WERI-Rb-1 (cell line): ENCODE measurements around the gene DGKB.

Experiments used
- DNase-seq: peaks from one replicate; pipeline ENCODE4 v3.0.0-alpha.2; 2020
- H3K27ac ChIP-seq: fragments of 250-450 bp; sonication (Bioruptor Pico); 2 replicates; pipeline ENCODE4 v1.5.1; 2020; ENCODE audit warnings: mild to moderate bottlenecking, moderate library complexity
- H3K27me3 ChIP-seq: fragments of 250-450 bp; sonication (Bioruptor Pico); 2 replicates; pipeline ENCODE4 v1.5.1; 2021; ENCODE audit warnings: mild to moderate bottlenecking, low read depth, moderate library complexity; ENCODE audit not compliant: insufficient read depth, severe bottlenecking
- H3K36me3 ChIP-seq: fragments of 250-450 bp; sonication (Bioruptor Pico); 2 replicates; pipeline ENCODE4 v1.5.1; 2020; ENCODE audit warnings: mild to moderate bottlenecking, moderate library complexity
- H3K4me3 ChIP-seq: 2 replicates; pipeline ENCODE4 v1.5.1; 2011; ENCODE audit warnings: low read depth, mild to moderate bottlenecking, control low read depth, low read length
- H3K9me3 ChIP-seq: fragments of 250-450 bp; sonication (Bioruptor Pico); 2 replicates; pipeline ENCODE4 v1.5.1; 2021; ENCODE audit warnings: mild to moderate bottlenecking, moderate library complexity; ENCODE audit not compliant: severe bottlenecking
- TF ChIP-seq, protein P1 (sequence below): IDR thresholded peaks from 2 replicates; pipeline ENCODE4 v1.5.1; 2011; ENCODE audit warnings: low read depth, mild to moderate bottlenecking, control low read depth, inconsistent platforms, low read length

The DGKB gene

DNA sequence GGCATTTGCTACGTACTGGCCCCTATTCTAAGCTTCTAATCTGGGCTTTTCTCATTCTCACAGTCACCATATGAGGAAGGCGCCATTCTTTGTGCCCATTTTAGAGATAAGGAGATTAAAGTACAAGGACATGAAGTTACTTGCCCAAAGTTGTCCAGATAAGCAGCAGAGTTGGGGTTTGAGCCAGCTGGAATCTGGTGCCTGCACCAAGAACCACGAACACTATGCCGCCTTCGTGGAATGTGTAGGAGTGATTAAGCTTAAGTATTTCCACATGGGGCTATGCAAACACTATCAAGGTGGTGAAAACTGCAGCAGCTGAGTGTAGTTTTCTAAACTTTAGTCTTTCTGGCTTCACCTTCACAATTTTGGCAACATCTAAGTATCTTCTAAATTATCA, 570.4 kb downstream of the DGKB start:
- no peak overlapping the region for H3K4me3 ChIP-seq
- H3K27me3 ChIP-seq = no peaks in the 10 kb centered on the region
- H3K27ac ChIP-seq = no peak overlapping the region
- TF ChIP-seq, protein P1, sequence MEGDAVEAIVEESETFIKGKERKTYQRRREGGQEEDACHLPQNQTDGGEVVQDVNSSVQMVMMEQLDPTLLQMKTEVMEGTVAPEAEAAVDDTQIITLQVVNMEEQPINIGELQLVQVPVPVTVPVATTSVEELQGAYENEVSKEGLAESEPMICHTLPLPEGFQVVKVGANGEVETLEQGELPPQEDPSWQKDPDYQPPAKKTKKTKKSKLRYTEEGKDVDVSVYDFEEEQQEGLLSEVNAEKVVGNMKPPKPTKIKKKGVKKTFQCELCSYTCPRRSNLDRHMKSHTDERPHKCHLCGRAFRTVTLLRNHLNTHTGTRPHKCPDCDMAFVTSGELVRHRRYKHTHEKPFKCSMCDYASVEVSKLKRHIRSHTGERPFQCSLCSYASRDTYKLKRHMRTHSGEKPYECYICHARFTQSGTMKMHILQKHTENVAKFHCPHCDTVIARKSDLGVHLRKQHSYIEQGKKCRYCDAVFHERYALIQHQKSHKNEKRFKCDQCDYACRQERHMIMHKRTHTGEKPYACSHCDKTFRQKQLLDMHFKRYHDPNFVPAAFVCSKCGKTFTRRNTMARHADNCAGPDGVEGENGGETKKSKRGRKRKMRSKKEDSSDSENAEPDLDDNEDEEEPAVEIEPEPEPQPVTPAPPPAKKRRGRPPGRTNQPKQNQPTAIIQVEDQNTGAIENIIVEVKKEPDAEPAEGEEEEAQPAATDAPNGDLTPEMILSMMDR = no peak
- H3K9me3 ChIP-seq = no peaks in the 10 kb centered on the region
- DNase-seq = no peak
- H3K36me3 ChIP-seq = no peaks in the 10 kb centered on the region

DNA sequence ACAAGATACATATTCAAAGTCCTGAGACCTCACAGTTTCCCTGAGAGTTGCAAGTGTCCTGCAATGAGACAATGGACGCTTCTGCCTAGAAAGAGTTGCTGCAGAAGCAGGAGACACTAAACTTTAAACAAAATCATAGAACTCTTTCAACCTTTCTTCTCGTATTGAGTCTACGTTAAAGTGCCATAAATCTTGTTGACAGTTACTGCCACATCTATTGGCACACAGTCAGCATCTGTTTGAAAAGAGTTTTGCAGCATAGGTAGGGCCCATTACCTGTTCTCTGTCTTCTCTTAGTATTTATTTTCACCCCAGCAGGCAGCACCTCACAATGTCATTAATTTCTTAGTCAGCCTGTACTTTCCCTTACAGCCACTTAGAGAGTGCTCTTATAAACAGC, 577.8 kb downstream of the DGKB start:
- Histone ChIP-seq H3K9me3 (no peaks in the 10 kb centered on the region), H3K4me3 (no peak overlapping the region), H3K27ac (no peak overlapping the region), H3K36me3 (no peaks in the 10 kb centered on the region), H3K27me3 (no peaks in the 10 kb centered on the region)
- DNase-seq = no peak
- TF ChIP-seq, protein P1 = no peak

DNA sequence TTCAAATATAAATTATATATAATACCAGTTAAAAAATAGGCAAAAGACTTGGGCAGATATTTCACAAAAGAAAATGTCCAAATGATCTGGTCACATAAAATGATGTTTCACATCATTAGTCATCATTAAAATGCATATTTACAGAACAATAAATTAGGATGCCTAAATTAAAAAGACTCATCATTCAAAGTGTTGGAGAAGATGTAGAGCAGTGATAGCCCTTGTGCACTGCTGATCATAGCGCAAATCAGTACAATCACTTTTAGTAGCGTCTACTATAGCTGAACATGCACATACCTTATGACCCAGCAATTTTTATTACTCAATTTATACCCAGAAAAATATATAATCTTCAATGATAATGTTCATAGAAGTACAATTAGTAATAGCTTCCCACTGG, 579.8 kb downstream of the DGKB start:
- Histone ChIP-seq H3K27me3 (no peaks in the 10 kb centered on the region), H3K36me3 (no peaks in the 10 kb centered on the region), H3K9me3 (no peaks in the 10 kb centered on the region), H3K27ac (no peak overlapping the region), H3K4me3 (no peak overlapping the region)
- DNase-seq = no peak
- TF ChIP-seq, protein P1 = no peak

DNA sequence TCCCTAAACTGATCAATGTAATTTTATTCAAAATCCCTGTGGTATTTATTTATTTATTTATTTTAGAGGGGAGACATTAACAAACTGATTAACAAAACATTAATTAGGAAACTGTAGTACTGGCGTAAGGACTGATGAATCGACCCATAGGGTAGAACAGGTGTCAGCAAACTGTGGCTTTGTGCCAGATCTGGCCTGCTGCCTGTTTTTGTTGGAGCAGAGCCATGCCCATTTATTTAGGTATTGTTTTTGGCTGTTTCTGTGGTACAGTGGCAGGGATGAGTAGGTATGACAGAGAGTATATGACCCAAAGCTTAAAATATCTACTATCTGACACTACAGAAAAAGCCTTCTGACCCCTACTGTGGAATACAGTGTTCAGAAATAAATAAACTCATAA, 580.6 kb downstream of the DGKB start:
- no peak for DNase-seq
- H3K9me3 ChIP-seq = no peaks in the 10 kb centered on the region
- H3K4me3 ChIP-seq = no peak overlapping the region
- no peaks in the 10 kb centered on the region for H3K27me3 ChIP-seq
- H3K36me3 ChIP-seq = no peaks in the 10 kb centered on the region
- TF ChIP-seq, protein P1 = no peak
- no peak overlapping the region for H3K27ac ChIP-seq

DNA sequence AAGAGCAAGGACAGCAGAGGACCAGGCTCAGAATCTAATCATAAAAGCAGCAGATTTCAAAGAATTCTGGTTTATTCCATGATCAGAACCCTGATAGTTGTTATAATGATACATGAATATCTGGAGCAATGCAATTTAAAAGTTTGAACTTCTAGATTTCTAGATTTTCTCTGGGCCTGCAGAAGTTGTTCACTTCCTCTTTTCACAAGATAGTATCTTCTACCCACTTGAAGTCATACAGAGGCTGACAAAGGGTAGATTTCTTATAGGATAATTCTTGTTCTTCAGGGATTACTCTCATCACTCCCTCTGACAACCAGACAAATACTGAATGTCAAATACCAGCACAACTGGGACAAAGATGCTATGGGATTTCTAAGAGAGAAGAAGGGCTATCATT, 593.1 kb downstream of the DGKB start:
- no peaks in the 10 kb centered on the region for H3K36me3 ChIP-seq
- TF ChIP-seq, protein P1 = no peak
- H3K9me3 ChIP-seq = no peaks in the 10 kb centered on the region
- no peak overlapping the region for H3K4me3 ChIP-seq
- H3K27ac ChIP-seq = no peak overlapping the region
- DNase-seq = no peak
- H3K27me3 ChIP-seq = no peaks in the 10 kb centered on the region

DNA sequence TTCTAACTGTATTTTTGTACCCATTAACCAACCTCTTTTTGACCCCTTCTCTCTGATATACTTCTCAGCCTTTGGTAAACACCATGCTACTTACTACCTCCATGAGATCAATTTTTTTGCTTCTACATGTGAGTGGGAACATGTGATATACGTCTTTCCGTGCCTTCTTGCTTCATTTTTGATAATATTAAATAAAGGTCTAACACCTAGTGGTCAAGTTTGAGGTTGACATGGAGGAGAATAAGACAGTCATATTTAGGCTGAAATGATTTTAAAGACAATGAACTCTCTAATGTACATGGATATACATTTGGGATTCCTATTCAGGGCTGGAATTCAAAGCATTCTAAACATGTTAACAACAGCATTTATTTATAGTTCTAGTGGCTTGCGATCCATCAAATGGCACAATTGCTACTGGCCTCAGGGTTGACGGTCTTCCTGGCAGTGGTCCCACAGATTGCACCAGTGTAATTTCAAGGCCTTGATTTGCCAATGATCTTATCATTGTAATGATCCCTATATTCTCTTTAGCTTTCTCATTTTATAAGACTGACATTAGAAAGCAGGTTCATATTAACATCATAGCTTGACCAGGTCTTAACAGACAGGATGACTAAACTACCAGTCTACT, 597.2 kb downstream of the DGKB start:
- Histone ChIP-seq H3K9me3 (no peaks in the 10 kb centered on the region), H3K27ac (no peak overlapping the region), H3K36me3 (no peaks in the 10 kb centered on the region), H3K27me3 (no peaks in the 10 kb centered on the region), H3K4me3 (no peak overlapping the region)
- TF ChIP-seq, protein P1 = no peak
- no peak for DNase-seq
